Raji (cell line): ENCODE data around the gene GLI2.

Experiments used
- POLR2A ChIP-seq: IDR thresholded peaks from 2 replicates; pipeline ENCODE4 v1.6.1; 2011; ENCODE audit warnings: low read depth, low read length, control low read depth; ENCODE audit not compliant: insufficient read depth

The GLI2 gene

DNA sequence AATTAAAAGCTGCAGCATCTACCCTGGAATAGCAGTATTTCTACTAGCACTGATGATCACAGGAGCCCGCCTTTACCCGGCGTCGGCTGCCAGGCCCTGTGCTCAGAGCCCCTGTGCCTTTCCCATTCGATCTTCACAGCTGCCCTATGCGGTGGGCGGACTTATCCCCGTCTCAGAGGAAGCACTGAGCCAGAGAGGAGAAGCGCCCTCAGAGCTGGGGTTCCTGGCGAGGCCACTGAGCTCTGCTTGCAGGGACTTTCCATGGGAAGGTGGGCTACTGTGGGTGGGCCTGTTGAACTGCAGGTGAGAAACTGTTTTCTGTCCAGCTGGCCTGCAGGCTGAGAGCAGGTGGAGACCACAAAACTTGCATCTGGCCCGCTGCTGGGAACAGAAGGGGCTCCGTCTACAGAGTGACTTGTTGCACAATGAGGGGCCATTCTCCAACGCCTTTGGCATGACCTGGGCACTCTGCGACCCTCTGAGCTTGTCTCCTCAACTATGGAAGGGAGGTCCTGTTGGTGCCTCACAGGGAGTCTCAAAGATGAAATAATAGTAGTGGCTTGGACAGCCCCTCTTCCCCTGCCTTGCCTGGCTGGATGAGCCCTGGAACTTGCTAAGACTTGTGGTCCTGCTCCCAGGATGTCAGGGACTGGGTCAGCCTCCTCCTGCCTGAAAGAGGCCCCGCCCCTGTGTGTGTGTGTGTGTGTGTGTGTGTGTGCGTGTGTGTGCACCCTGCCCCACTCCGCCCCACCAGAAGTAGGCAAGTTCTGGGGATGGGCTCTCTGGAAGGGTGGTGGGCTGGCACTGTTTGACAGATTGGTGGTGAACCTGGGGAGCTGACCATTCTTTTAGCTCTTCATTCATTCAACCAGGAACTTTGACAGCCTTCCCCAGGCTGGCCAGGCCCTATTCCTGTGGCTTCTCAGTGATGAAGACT lies 32.7 kb downstream of the GLI2 start:
- TF ChIP-seq POLR2A: no peak

DNA sequence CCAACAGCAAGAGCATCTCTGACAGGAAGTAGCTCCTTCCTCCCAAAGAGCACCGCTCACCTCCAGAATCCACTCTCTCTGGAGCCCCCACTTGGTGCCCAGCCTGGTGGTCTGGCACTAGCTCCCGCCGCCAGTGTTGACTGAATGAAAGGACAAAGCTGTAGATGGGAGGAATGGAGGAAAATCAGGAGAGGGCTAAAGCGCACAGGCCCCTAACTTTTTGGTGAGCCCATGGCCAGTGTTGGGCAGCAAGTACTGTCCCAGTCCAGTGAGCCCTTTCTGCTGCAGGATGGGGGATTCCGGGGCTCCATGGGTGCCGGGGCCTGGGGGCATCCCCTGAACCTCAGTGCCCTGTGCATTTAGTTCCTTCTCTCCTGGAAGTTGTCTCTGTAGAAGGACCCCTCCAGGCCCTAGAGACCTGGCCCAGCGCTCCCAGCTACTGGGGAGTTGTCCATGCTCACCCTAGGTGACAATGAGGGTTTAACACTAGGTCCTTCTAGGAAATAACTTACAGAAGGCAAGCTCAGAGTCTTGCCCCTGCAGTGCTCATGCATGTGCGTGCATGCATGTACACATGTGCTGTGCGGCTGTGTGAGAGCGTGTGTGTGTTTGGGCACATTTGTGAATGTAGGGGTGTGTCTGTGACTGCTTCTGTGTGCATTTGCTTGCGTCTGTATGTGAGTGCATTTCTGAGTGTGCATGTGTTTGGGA lies 33.6 kb downstream of the GLI2 start:
- no peak for TF ChIP-seq POLR2A

DNA sequence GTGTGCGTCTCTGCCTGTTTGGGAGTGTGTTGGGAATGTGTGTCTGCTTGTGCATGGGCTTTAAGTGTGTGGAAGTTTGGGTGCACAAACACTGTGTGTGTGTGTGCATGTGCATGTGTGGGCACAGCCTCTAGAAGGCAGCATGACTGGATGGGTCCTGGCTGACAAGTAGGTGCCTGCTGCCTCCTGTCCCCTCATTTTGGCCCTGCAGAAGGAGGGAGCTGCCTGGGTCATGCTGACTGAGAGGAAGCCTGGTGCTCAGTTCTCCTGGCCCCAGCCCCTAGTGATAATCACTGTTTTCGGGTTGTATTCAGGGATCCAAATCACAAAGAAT lies 34.1 kb downstream of the GLI2 start:
- TF ChIP-seq POLR2A: no peak

- TF ChIP-seq POLR2A: no peak
These were observed 34.5 kb downstream of the GLI2 start for GRCh38 chr2:120770176-120770575.

GRCh38 chr2:120770641-120771040 lies 35.0 kb downstream of the GLI2 start:
- no peak for TF ChIP-seq POLR2A

DNA sequence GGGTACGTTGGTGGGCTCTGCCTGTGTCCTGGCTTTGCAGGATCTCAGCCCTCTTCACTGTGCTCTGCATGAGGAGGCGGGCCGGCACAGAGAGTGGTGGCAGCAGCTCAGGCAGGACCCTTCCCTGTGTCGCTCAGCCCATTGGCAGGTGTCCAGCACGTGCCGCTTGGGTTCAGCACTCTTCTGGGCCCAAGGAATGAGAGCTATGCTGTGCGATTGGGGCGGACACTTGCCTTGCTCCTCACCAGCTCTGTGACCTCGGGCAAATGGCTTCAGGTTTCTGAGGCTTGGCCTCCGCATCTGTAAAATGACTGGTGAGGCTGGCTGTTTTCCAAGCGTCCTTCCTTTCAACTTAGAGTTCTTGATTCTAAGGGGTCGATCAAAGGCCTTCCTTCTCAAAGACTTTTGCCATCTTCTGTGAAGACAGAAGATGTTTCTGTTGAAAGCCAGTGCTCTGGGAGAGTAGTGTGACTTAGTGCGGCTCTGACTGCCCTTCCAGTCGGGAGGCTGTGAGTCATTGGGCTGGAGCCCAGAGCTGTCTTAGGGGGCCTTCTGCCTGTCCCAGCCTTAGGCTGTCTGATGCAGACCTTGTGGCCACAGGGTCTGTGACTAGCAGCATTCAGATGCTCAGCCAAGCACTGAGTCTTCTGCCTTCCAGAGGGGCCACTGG lies 35.6 kb downstream of the GLI2 start:
- TF ChIP-seq POLR2A: no peak

DNA sequence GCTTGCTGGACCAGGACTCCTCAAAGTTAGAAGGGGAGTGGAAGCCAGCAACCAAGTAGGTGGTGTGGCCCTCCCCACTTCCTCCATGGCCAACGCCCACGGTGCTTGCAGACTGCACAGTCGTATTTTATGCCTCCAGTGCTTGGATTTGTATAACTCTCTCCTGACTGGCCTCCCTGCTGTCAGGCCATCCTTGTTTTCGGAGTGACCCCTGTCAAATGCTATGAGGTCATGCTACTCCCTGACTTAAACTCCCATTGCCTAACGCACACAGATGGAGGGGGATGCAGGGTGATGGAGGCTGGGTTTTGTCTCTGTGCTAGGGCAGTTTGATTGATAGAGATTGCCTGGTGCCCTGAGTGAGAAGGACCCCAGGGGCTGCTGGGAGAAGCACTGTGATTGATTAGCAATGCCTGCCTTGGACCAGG lies 36.1 kb downstream of the GLI2 start:
- no peak for TF ChIP-seq POLR2A

DNA sequence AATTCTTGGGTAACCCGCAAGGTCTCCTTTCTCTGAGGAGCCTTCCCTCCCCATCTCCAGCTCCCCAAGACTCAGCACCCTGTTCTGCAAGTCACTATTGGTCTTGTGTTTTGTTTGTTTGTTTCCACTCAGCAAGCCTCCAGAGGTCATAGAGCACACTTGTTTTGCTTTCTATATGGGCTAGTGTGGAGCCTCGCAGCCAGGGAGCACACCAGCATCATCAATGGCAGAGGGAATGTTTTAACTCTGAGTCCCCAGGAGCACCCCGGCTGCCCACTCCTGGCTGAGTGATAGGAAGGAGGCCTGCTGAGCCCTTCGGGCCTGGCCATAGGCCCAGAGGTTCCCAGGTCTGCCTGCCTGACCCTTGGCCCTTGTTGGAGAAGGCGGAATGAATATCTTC lies 36.6 kb downstream of the GLI2 start:
- TF ChIP-seq POLR2A: no peak

DNA sequence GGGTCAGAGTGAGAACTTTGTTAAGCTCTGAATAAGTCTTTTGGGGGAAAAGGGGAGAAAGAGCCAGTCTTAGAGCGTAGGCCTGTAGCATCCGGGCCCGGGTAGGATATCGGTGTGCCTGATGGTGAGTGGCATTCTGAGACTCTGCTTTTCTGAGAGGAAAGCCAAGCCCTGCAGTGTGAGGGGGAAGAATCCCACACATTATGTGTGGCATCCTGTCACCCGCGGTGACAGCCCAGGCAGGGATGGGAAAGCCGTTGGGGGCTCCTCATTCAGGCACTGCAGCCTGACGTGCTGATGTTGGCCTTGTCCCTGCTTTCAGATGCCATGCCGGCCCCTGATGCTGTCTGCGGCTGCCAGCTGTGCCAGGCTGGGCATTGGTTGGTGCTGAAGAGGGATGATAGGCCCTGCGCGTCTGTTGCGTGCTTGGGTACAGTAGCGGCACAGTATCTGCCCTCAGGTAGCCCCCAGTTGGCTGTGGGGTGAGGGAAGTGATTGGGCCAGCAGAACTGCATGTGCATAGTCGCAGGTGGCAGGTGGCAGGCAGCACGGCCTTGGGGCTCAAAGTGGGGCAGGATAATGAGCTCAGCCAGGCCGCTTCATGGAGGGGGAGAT lies 37.6 kb downstream of the GLI2 start:
- TF ChIP-seq POLR2A: no peak

DNA sequence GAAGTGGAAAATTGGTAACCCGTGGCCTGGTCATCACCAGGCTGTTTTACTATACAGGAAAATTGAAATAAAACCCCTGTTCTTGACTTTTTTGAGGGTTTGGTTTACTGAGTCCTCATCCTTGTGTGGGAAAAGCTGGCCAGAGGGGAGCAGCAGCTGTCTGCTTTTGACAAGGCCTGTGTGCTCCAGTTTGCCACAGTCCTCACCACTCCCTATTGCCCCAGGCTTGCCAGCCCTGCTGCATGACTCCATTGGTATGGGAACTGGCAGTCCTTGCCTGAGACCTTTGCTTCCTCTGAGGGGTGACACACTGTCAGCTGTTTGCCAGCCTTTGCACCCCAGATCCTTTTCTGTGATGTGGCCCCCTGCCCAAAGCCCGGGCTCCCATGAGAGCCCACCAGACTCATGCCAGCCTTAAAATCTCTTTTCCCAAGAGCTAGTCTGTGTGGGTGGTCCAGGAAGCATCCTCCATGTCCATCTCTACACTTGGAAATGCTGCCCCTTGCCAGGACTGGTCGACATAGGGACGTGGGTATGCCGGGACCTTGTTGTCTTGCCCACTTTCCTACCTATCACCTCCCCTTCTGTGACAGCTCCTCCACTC lies 39.0 kb downstream of the GLI2 start:
- TF ChIP-seq POLR2A: no peak

DNA sequence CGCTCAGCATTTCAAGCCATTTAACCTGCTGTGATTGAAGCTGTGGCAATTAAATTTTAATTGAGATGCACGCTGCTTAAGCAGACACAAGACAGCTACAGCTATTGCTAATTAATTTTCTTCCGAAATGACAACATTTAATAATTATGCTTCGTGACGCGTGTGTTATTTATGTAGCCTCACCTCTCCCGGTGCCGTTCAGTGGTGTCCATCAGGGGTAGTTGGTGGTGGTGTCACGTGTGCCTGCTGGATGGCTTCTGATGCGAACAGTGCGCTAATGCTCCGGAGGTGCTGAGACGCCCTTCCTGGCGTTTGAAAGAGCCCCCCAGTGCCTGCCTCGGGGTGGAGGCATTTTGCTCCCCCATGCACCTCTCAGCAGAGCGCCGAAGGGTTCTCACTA lies 39.5 kb downstream of the GLI2 start:
- TF ChIP-seq POLR2A: no peak

DNA sequence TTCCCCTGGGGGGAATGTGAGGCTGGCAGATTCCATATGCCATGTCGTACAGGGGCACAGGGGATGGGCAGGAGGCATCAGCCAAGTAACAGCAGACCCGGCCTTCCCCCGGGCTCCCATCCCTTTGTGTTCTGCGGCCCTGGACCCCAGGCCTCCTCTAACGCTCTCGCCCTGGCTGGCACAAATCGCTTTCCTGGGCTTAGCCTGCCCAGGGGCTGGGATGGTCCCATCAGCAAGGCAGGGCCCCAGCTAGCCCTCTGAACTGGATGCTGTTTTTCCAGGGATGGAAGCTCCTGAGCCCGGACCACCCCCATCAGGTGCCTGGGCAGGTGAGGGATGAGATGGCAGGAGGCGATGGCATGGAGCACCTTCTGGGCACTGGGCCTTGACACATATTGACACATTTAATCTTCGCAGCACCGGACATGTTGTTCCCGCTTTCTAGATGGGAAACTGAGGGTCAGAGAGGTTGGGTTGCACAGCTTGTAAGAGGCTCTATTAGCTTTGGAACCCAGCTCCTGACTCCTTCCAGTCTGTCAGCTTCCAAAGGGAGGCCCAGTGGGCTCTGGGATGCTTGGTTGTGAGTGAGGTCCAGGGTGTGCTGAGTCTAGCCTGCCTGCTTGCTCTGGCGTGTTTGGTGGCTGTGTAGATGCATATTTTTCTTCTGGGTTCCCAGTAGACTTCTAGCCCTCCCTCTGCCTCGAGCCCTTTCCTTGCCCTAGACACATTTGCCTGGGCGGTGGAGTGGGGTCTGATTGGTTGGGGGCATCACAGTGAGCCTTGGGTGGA lies 40.3 kb downstream of the GLI2 start:
- no peak for TF ChIP-seq POLR2A

- no peak for TF ChIP-seq POLR2A
These were observed 41.0 kb downstream of the GLI2 start for GRCh38 chr2:120776649-120777048.

GRCh38 chr2:120777170-120777751 lies 41.6 kb downstream of the GLI2 start:
- no peak for TF ChIP-seq POLR2A
